ENCODE results near the gene MBD6.

- TF ChIP-seq CTCF (IDR thresholded peaks at IDR 0.05; ENCODE audit: insufficient read depth, low read depth, low read length) = no peak
- TF ChIP-seq EZH2 (IDR thresholded peaks at IDR 0.05; ENCODE audit: insufficient read depth, low read length) = no peak
These were observed 25.3 kb downstream of the MBD6 start for GRCh38 chr12:57548013-57548315.
